ENCODE measurements around the gene SNED1.

The SNED1 gene

GRCh38 chr2:241110089-241110606 lies 111.7 kb downstream of the SNED1 start:
- no peak for DNase-seq

DNA sequence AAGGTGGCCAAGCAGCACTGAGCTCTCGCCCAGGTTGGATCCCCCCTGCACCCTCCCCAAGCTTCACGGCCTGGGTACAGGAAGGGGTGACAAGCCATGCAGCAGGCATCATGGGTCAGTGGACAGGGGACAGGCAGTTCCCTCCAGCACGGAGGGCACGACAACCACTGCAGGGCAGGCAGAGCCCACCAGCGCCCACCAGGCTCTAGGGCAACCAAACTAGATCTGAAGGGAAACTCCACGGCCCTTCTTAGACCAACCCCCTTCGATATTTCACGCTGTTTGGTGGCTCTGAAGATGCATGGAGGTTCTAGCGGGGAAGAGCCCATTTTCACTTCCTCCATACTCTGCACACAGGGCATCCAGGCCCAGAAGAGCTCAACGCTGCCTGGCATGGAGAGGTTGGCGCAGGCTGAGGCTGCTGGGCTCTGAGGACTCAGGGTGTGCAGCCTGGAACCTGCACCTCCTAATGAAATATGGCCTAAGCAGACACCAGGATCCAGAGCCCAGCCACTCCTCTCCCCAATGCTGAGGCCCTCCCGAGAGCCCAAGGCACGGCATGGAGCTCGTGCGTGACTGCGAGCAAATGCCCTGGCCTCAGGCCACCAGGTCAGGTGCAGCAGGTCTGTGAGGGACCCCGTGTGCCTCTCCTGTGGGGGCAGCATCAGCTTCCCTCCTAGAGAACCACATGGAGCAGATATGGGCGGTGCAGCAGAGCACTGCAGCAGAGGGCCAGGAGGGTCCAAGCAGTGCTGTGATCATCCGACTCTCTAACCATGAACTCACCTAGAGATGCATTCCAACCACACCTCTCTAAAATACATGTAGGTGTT lies 112.4 kb downstream of the SNED1 start:
- no peak for DNase-seq

GRCh38 chr2:241111440-241111805 lies 113.0 kb downstream of the SNED1 start:
- DNase-seq = no peak

GRCh38 chr2:241112046-241112445 lies 113.6 kb downstream of the SNED1 start:
- DNase-seq = no peak

DNA sequence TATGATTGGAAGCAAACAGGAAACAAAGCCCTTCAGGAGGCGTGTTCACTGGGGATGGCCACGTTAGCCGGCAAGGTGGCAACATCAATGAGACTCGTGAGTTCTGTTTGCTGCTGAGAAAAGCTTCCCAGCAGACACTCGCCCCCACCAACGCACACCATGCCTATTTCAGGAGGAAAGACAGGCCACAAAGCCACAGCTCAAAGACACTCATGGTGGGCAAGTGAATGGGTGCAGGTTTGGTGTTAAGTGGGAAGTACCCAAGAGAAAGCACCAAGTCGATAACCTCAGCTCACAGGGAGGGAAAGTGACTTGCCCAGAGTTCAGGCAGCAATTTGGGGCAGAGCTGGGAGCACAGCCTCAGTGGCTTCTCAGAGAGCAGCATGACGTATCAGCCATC lies 114.2 kb downstream of the SNED1 start:
- DNase-seq = no peak

- no peak for DNase-seq
These were observed 116.4 kb downstream of the SNED1 start for GRCh38 chr2:241114836-241115235.

- no peak for DNase-seq
These were observed 116.9 kb downstream of the SNED1 start for GRCh38 chr2:241115361-241115760.

- DNase-seq = no peak
These were observed 118.5 kb downstream of the SNED1 start for GRCh38 chr2:241116606-241117560.

- DNase-seq = no peak
These were observed 120.5 kb downstream of the SNED1 start for GRCh38 chr2:241118737-241119505.

- no peak for DNase-seq
These were observed 122.0 kb downstream of the SNED1 start for GRCh38 chr2:241120440-241120839.

DNA sequence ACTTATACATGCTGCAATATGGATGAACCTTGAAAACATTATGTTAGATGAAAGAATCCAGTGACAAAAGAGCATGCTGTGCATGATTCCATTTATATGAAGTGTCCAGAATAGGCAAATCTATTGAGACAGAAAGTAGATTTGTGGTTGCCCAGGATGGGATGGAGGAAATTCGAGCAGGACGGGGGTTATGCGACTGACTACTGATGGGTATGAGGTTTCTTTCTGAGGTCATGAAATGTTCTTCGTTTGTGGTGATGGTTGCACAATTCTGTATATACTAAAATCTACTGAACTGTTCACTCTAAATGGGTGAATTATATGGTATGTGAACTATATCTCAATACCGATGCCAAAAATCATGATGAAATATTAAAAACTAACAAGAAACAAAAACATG lies 122.6 kb downstream of the SNED1 start:
- no peak for DNase-seq

DNA sequence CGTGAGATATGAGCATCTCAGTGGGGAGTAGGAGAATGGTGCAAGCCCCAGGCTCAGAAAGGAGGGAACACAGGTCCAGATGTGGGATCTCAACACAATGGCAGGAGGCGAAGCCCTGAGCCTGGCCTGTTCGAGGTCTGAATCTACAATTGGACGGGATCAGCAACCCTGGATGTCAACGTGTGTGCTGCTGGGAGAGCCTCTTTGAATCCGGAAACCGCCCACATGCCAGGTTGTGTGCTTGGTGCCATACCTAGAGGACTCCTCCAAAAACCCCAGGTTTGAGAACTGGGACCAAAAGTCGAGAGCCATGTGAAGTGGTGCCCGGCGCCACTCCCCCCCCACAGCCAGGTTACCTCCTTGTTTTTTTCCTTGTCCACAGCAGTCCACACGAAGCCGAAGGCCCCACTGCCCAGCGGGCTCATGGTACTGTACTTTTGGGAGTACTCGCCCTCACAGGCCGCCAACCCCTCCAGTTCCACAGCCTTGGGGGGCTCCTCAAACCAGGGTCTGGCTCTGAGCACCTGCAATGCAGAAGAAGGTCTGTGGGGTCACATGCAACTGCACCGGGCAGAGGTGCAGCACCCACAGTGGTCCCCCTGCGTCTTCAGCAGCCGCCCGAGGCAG lies 124.1 kb downstream of the SNED1 start:
- no peak for DNase-seq

GRCh38 chr2:241123816-241124536 lies 125.6 kb downstream of the SNED1 start:
- DNase-seq = no peak

- DNase-seq = no peak
These were observed 127.2 kb downstream of the SNED1 start for GRCh38 chr2:241125626-241126025.

- DNase-seq = no peak
These were observed 127.8 kb downstream of the SNED1 start for GRCh38 chr2:241126201-241126611.

GRCh38 chr2:241126771-241127202 lies 128.4 kb downstream of the SNED1 start:
- no peak for DNase-seq

DNA sequence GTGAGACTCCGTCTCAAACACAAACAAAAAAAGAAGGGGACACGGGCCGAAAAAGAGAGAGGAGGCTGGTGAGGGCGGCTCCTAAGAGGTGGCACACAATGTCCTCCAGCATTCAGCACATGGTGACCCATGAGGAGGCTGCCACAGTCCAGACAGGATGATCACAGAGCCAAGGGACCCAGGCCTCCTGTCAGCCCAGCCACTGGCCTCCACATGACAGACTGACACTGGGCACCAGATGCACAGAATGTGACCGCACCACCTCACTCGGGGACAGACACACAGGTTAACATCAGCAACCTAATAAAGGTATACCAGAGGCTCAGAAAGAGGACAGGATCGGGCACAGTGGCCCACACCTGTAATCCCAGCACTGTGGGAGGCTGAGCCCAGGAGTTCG lies 129.8 kb downstream of the SNED1 start:
- no peak for DNase-seq

DNA sequence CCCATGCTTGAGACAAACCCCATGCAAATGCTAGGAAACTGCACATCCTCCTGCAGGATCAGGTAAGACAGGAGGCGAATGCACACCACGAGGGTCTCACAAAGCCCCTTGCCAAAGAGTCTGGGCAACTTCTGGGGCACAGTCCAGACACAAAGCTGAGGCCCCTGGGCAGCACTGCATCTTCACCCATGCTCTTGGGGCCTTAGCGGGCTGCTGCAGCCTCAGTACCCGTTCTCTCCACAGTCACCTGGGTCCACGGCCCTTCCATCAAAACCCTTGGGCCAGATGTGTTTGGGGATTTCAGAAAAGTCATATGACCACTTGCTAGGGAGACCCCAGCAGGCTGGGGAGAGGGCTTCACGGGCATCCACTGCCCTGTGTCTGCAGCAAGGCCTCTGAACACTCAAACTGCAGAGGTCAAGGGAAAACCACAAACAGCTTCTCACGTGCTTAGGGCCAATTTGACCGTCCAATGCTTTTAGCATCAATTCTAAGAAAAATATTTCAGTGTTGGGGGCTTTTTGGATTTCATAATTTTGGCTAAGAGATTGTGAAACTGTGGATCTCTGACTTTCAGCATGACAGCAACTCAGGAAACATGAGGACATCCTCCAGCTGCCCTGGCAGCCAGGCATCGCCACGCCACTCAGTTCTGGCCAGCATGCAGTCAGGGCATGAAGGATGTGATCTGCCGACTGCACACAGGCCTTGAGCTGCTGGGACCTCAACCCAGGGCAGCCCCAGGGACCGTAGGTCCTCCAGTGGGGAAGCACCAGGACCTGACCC lies 130.9 kb downstream of the SNED1 start:
- DNase-seq = peak; percentile 5 to 30

DNA sequence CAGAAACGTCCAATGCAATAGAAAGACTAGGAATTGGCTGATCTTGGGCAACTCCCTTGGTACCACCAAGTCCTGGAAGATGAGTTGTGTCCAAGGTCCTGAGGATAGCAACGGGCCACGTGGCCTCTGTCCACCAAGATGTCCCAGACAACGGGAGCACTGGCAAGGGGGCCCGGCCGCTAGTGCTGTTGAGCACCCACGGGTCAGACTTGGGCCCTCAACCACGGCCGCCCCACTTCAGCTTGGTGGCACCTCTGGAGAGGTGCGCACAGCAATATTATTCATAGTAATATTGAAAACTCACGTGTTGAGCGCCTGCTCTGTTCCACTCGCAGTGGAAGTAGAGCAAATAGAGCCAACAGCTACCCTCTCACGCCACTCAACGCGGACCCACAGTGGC lies 131.9 kb downstream of the SNED1 start:
- DNase-seq = no peak

DNA sequence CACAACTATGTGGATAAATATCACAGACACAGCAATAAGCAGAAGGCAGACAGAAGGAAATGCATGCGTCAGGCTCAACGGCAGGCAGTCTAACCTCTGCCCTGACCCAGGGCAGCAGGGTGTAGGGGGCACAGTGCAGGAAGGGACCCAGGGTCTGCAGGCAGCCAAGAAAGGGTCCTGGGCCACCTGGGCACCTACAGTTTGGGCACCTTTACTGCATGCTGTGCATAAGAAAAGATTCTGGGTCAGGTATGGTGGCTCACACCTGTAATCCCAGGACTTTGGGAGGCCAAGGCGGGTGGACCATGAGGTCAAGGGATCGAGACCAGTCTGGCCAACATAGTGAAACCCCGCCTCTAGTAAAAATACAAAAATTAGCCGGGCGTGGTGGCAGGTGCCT lies 133.1 kb downstream of the SNED1 start:
- no peak for DNase-seq

All from inflammatory macrophage (primary cell).